ENCODE measurements around the gene DDX31. TPM values are rescaled to one million over a fixed set of nuclear protein-coding genes. Genes with fewer than 3 reads are reported as not detected.
"Not testable (repeated sequence)": the region's sequence is repeated elsewhere in the genome, so short reads cannot be mapped to it uniquely, and the experiment has no call there.

The DDX31 gene
- total RNA-seq, 4 donors from 2014 or later, result 10.2 to 18.3 (median 11.8) TPM

GRCh38 chr9:132575811-132576210 is 94.0 kb downstream of the DDX31 start:
- Histone ChIP-seq H3K27ac (no peak overlapping the region), H3K4me3 (no peak overlapping the region), H3K9me3 (no peaks in the 10 kb centered on the region), H3K36me3 (no peaks in the 10 kb centered on the region), H3K27me3 (peaks cover 2 to 100% (median 24%) of the 10 kb centered on the region in 4 donors), H3K4me1 (peaks cover 0 to 13% (median 3%) of the 10 kb centered on the region in 3 donors)
- DNase-seq, result no peak
- intact Hi-C loops (cut with DNase I), result loop anchor here (10.0 kb wide), 1 partner anchor 161 kb away; the partner anchor contains the start of gene CFAP77
- TF ChIP-seq CTCF (IDR thresholded peaks at IDR 0.05), result no peak
- TF ChIP-seq POLR2A (IDR thresholded peaks at IDR 0.05), result no peak
- 53 to 82% methylated on average over 4 to 5 of the region's 5 CpGs for WGBS, 2 donors

GRCh38 chr9:132575005-132575609 is 94.7 kb downstream of the DDX31 start:
- 12 to 27% methylated on average over 8 to 16 of the region's 16 CpGs for WGBS, 2 donors
- peaks cover 0 to 94% (median 17%) of the 10 kb centered on the region in 4 donors for H3K27me3 ChIP-seq

GRCh38 chr9:132572921-132573320 is 96.9 kb downstream of the DDX31 start:
- H3K4me3 ChIP-seq, result no peak overlapping the region
- intact Hi-C loops (cut with DNase I), result loop anchor here (10.0 kb wide), 1 partner anchor 158 kb away; the partner anchor contains the start of gene CFAP77
- peaks cover 0 to 73% (median 2%) of the 10 kb centered on the region in 4 donors for H3K27me3 ChIP-seq
- H3K9me3 ChIP-seq, result no peaks in the 10 kb centered on the region
- H3K27ac ChIP-seq, result no peak overlapping the region
- no peak for DNase-seq
- no peaks in the 10 kb centered on the region for H3K36me3 ChIP-seq
- TF ChIP-seq CTCF (IDR thresholded peaks at IDR 0.05) (no peak), POLR2A (IDR thresholded peaks at IDR 0.05) (no peak)
- H3K4me1 ChIP-seq, result no peaks in the 10 kb centered on the region
- 17 to 39% methylated on average over 8 of the region's 8 CpGs for WGBS, 2 donors

More at GRCh38 chr9:132575005-132575609, 94.7 kb downstream of the DDX31 start:
- peaks cover 0 to 6% (median 0%) of the 10 kb centered on the region in 3 donors for H3K4me1 ChIP-seq
- no peaks in the 10 kb centered on the region for H3K36me3 ChIP-seq
- no peaks in the 10 kb centered on the region for H3K9me3 ChIP-seq
- DNase-seq, result no peak
- TF ChIP-seq CTCF (IDR thresholded peaks at IDR 0.05) (peak; percentile 36 to 76 (median 63)), POLR2A (IDR thresholded peaks at IDR 0.05) (no peak)
- no peak overlapping the region for H3K4me3 ChIP-seq
- intact Hi-C loops (cut with DNase I), result loop anchor here (10.0 kb wide), 1 partner anchor 160 kb away; the partner anchor contains the start of gene CFAP77
- no peak overlapping the region for H3K27ac ChIP-seq

GRCh38 chr9:132571806-132572600 is 97.8 kb downstream of the DDX31 start:
- H3K27ac ChIP-seq, result no peak overlapping the region
- WGBS, 2 donors, result 72 to 75% methylated on average over 14 to 15 of the region's 15 CpGs
- no peaks in the 10 kb centered on the region for H3K4me1 ChIP-seq
- no peaks in the 10 kb centered on the region for H3K36me3 ChIP-seq
- no peak for DNase-seq
- peaks cover 0 to 71% (median 0%) of the 10 kb centered on the region in 4 donors for H3K27me3 ChIP-seq
- intact Hi-C loops (cut with DNase I), result loop anchor here (10.0 kb wide), 1 partner anchor 157 kb away; the partner anchor contains the start of gene CFAP77
- no peak for TF ChIP-seq CTCF (IDR thresholded peaks at IDR 0.05)
- TF ChIP-seq POLR2A (IDR thresholded peaks at IDR 0.05), result no peak
- H3K9me3 ChIP-seq, result no peaks in the 10 kb centered on the region
- H3K4me3 ChIP-seq, result no peak overlapping the region

GRCh38 chr9:132568787-132569186 is 101.0 kb downstream of the DDX31 start:
- H3K4me1 ChIP-seq; H3K27ac ChIP-seq; H3K4me3 ChIP-seq; H3K9me3 ChIP-seq; DNase-seq; H3K36me3 ChIP-seq; intact Hi-C loops (cut with DNase I): not testable (repeated sequence)
- 38 to 80% methylated on average over 2 of the region's 2 CpGs for WGBS, 2 donors
- peaks cover 0 to 44% (median 0%) of the 10 kb centered on the region in 4 donors for H3K27me3 ChIP-seq
